Sigmoid colon (tissue), 7 donors: ENCODE measurements around the gene TMEM203. TPM values are rescaled to one million over a fixed set of nuclear protein-coding genes. Genes with fewer than 3 reads are reported as not detected.

Source experiments
- DNase-seq: peaks from one replicate; pipeline ENCODE4 v3.0.0-alpha.2; 2019
- H3K27ac ChIP-seq, 4 donors: fragments of 200-600 bp; sonication (generic); one replicate each; pipeline ENCODE4 v1.5.1; 2016 to 2019; ENCODE audit warnings: mild to moderate bottlenecking in 1 of 4
- H3K27me3 ChIP-seq, 3 donors: fragments of 200-600 bp; sonication (generic); one replicate each; pipeline ENCODE4 v1.5.1; 2019; ENCODE audit warnings: mild to moderate bottlenecking in 1 of 3
- H3K36me3 ChIP-seq, 4 donors: fragments of 200-600 bp; sonication (generic); one replicate each; pipeline ENCODE4 v1.5.1; 2016 to 2019
- H3K4me1 ChIP-seq, 4 donors: fragments of 200-600 bp; sonication (generic); one replicate each; pipeline ENCODE4 v1.5.1; 2017 to 2019
- H3K4me3 ChIP-seq, 4 donors: fragments of 200-600 bp; sonication (generic); one replicate each; pipeline ENCODE4 v1.5.1; 2017 to 2019; ENCODE audit warnings: mild to moderate bottlenecking in 2 of 4, moderate library complexity in 1 of 4
- H3K9me3 ChIP-seq, 4 donors: fragments of 200-600 bp in 3 of 4; sonication (generic) in 3 of 4; one replicate each; pipeline versions ENCODE4 v1.5.1 to v1.6.1; 2013 to 2019
- CTCF ChIP-seq, 4 experiments: fragments of 450-650 bp in 3 of 4; fragments of 200-600 bp in 1 of 4; IDR thresholded peaks; one replicate each; pipeline ENCODE4 v1.5.1; 2016 to 2019; ENCODE audit warnings: antibody characterized with exemption in 4 of 4, mild to moderate bottlenecking in 3 of 4, moderate library complexity in 2 of 4
- EP300 ChIP-seq, 4 donors: sonication (generic); formaldehyde crosslinking; IDR thresholded peaks; one replicate each; pipeline ENCODE4 v1.6.1; 2017; ENCODE audit warnings: antibody characterized with exemption in 4 of 4
- POLR2A ChIP-seq, 2 donors: fragments of 450-650 bp; IDR thresholded peaks; one replicate each; pipeline ENCODE4 v1.6.1; 2016; ENCODE audit warnings: antibody characterized with exemption in 2 of 2, mild to moderate bottlenecking in 2 of 2, moderate library complexity in 2 of 2
- POLR2AphosphoS5 ChIP-seq, 4 donors: sonication (generic); formaldehyde crosslinking; IDR thresholded peaks; one replicate each; pipeline ENCODE4 v1.6.1; 2017; ENCODE audit warnings: antibody characterized with exemption in 4 of 4
- WGBS, 2 donors: extraction: QIAGEN DNeasy Blood & Tissue Kit; methylation state at CpG; one replicate each; pipeline ENCODE4 v1.1.7; 2013; 5-methylcytosine and 5-hydroxymethylcytosine counted together
- intact Hi-C: fragments of 100-400 bp; cut with DNase I; formaldehyde crosslinking; loops from one replicate; pipeline ENCODE4 v1.15.1; 2023
- polyA plus RNA-seq, 3 donors: library from polyadenylated mRNA; stranded (reverse); fragments of 200-250 nt; gene quantifications; one replicate each; pipeline ENCODE4 v1.2.3, GENCODE V29; 2013
- total RNA-seq, 4 donors: library from RNA; depleted of rRNA; stranded (reverse); fragments of >200 nt; gene quantifications; one replicate each; pipeline ENCODE4 v1.1.0, GENCODE V29; 2016
- donor health status: healthy with polysubstance abuse.
- donor health status: Bipolar disorder and iron deficiency.
- donor health status: healthy.

Gene TMEM203
- total and polyA plus RNA-seq, 7 donors = 24.8 to 42.0 (median 33.2) TPM

DNA sequence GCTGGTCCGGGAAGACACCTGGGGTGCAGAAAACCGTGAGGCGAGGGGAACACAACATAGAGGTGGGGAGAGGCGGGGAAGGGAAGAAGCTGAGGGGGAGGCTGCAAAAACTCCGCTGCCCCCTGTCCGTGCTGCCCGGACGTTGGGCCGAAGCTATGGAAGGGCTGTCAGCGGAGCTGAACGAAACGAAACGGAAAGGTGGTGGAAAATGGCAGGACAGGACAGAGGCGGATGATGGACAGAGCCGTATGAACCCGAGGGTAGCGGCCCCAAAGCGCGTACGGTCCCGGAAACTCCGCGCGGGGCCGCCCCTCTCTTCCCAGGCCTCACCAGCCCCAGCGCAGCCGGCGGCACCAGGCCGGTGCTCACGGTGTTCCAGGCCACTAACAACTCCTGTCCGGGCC, 17.4 kb downstream of the TMEM203 start:
- intact Hi-C loops = loop anchor here (2.0 to 5.0 kb wide), 4 partner anchors 17 to 61 kb away; partner anchors contain the start of genes NDOR1, RNF208 and TMEM203
- Histone ChIP-seq H3K9me3 (no peaks in the 10 kb centered on the region), H3K36me3 (peaks cover 18 to 56% (median 38%) of the 10 kb centered on the region in 4 donors), H3K27me3 (no peaks in the 10 kb centered on the region), H3K4me1 (peaks cover 0 to 47% (median 45%) of the 10 kb centered on the region in 4 donors), H3K27ac (peak overlapping the region; percentile 95 to 99 (median 97)), H3K4me3 (peak overlapping the region; percentile 62 to 96 (median 72))
- 1% methylated on average over 31 of the region's 31 CpGs for WGBS, 2 donors
- DNase-seq = no peak
- TF ChIP-seq CTCF (IDR thresholded peaks at IDR 0.05) = no peak
- TF ChIP-seq EP300 (IDR thresholded peaks at IDR 0.05) = no peak

DNA sequence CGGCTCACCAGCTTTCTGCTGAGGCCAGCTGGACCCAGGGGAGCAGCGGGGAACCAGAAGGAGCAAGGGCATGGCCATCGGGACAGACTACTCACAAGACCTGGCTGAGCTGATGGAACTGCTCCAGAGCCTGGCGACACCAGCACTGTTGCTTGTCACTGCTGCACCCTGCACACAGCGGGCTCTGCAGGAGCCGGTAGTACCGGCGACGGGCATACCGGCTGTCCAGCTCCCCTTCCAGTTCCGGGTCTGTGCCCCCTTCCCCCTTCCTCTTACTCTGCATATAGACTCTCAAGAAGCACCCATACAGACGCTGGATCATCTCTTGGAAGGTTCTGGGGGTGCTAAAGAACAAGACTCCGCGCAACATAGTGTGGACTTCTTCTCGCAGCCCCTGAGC, 18.1 kb downstream of the TMEM203 start:
- H3K4me1 ChIP-seq = peaks cover 0 to 47% (median 45%) of the 10 kb centered on the region in 4 donors
- peak overlapping the region; percentile 62 to 96 (median 72) for H3K4me3 ChIP-seq
- WGBS, 2 donors = 80 to 86% methylated on average over 15 of the region's 15 CpGs
- no peaks in the 10 kb centered on the region for H3K27me3 ChIP-seq
- H3K36me3 ChIP-seq = peaks cover 25 to 63% (median 42%) of the 10 kb centered on the region in 4 donors
- intact Hi-C loops = loop anchor here (5.0 kb wide), 3 partner anchors 35 to 60 kb away; partner anchors contain the start of gene RNF208
- TF ChIP-seq EP300 (IDR thresholded peaks at IDR 0.05) = no peak
- no peak for TF ChIP-seq POLR2AphosphoS5 (IDR thresholded peaks at IDR 0.05)
- no peak for TF ChIP-seq POLR2A (IDR thresholded peaks at IDR 0.05)
- no peaks in the 10 kb centered on the region for H3K9me3 ChIP-seq
- no peak overlapping the region for H3K27ac ChIP-seq
- DNase-seq = no peak

GRCh38 chr9:137186385-137186784, 19.1 kb downstream of the TMEM203 start:
- TF ChIP-seq CTCF (IDR thresholded peaks at IDR 0.05) = no peak
- TF ChIP-seq EP300 (IDR thresholded peaks at IDR 0.05) = no peak
- no peak for TF ChIP-seq POLR2AphosphoS5 (IDR thresholded peaks at IDR 0.05)
- no peak for TF ChIP-seq POLR2A (IDR thresholded peaks at IDR 0.05)
- 30 to 79% methylated on average over 6 of the region's 6 CpGs for WGBS, 2 donors
- Histone ChIP-seq H3K9me3 (no peaks in the 10 kb centered on the region), H3K4me1 (peaks cover 0 to 47% (median 45%) of the 10 kb centered on the region in 4 donors), H3K27ac (no peak overlapping the region), H3K4me3 (peak overlapping the region in 1 of 4 donors; percentile 96), H3K36me3 (peaks cover 32 to 72% (median 45%) of the 10 kb centered on the region in 4 donors), H3K27me3 (no peaks in the 10 kb centered on the region)
- intact Hi-C loops = loop anchor here (5.0 kb wide), 3 partner anchors 36 to 59 kb away; partner anchors contain the start of gene RNF208
- DNase-seq = no peak

DNA sequence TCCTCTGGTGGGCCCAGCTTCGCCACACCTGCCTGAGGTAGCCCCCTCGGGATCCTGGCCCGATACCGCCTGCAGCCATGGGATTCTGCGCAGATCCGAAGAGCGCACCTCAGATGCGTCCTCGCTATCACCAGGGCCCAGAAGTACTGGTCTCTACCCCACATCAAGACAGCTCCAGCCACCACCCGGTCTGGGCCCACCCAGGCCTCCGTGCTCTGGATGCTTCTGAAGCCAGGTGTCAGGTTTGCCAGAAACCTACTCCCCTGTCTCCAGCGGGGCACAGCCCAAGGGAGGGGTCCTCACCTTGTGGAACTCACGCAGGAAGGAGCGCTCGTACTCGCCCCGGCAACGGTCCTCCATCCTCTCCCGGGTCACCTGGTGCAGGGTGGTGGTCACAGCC, 19.5 kb downstream of the TMEM203 start:
- H3K9me3 ChIP-seq = no peaks in the 10 kb centered on the region
- no peaks in the 10 kb centered on the region for H3K27me3 ChIP-seq
- DNase-seq = no peak
- intact Hi-C loops = loop anchor here (5.0 kb wide), 3 partner anchors 36 to 59 kb away; partner anchors contain the start of gene RNF208
- peaks cover 36 to 72% (median 47%) of the 10 kb centered on the region in 4 donors for H3K36me3 ChIP-seq
- TF ChIP-seq POLR2AphosphoS5 (IDR thresholded peaks at IDR 0.05) (no peak), EP300 (IDR thresholded peaks at IDR 0.05) (no peak), CTCF (IDR thresholded peaks at IDR 0.05) (no peak), POLR2A (IDR thresholded peaks at IDR 0.05) (no peak)
- 92 to 96% methylated on average over 19 of the region's 19 CpGs for WGBS, 2 donors
- H3K27ac ChIP-seq = no peak overlapping the region
- peaks cover 0 to 45% (median 44%) of the 10 kb centered on the region in 4 donors for H3K4me1 ChIP-seq
- no peak overlapping the region for H3K4me3 ChIP-seq

DNA sequence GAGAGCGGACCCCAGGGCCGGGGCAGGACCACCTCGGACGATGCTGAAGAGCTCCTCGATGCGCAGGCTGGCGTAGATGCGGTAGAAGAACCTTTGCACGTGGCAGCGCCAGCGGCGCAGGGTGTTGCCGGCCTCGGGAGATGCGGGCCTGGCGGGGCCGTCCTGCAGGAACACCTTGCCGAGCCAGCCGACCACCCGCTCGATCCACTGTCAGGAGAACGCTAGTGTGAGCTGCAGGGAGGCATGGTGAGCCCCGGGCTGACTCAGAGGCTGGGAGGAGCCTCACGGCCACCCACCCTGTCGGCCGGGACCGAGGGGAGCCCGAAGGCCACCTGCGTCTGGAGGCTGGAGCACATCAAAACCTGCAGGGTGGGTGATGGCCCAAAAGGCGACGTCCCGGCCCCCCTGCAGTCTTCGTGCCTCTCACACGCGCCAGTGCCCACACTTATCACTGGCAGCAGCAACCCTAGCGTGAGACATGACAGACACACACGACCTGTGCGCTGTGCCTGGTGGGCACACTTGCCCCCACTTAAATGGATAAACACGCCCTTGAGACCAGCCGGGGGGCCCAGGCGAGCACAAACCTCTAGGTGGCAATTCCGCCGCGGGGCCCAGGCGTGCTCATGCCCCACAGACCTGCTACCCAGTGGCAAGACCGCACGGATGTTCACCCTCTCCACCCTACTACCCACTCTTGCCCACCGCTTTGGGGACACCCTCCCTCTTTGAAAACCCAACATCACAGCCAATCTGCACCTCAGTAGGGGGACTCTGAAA, 20.4 kb downstream of the TMEM203 start:
- no peaks in the 10 kb centered on the region for H3K9me3 ChIP-seq
- intact Hi-C loops = loop anchor here (5.0 kb wide), 3 partner anchors 37 to 58 kb away; partner anchors contain the start of gene RNF208
- 94 to 95% methylated on average over 48 of the region's 48 CpGs for WGBS, 2 donors
- no peak for DNase-seq
- H3K36me3 ChIP-seq = peaks cover 45 to 72% (median 51%) of the 10 kb centered on the region in 4 donors
- H3K4me3 ChIP-seq = no peak overlapping the region
- peaks cover 0 to 37% (median 36%) of the 10 kb centered on the region in 4 donors for H3K4me1 ChIP-seq
- H3K27ac ChIP-seq = no peak overlapping the region
- H3K27me3 ChIP-seq = no peaks in the 10 kb centered on the region
- TF ChIP-seq POLR2AphosphoS5 (IDR thresholded peaks at IDR 0.05) (no peak), CTCF (IDR thresholded peaks at IDR 0.05) (no peak), EP300 (IDR thresholded peaks at IDR 0.05) (no peak), POLR2A (IDR thresholded peaks at IDR 0.05) (no peak)
